PC-3 (cell line): ENCODE measurements around the gene YES1. TPM values are rescaled to one million over a fixed set of nuclear protein-coding genes. Genes with fewer than 3 reads are reported as not detected.

ENCODE experiments used
- ATAC-seq: fragments of 200-7000 bp; cut with Tn5 transposase; 2 replicates; pipeline ENCODE4 v1.9.1; 2020; ENCODE audit warnings: mild to moderate bottlenecking, moderate library complexity
- BruUV-seq: library from RNA; stranded (reverse); fragments of 400-500 nt; replicated peaks from 2 replicates; lab custom pipeline; 2021; lab: Mats Ljungman, UMichigan
- CTCF ChIA-PET: fragments of 300-600 bp; sonication (Branson Sonifier 250); formaldehyde crosslinking; loops from one replicate; lab custom pipeline; 2022; ENCODE audit warnings: antibody characterized with exemption; lab: Charles Lee
- POLR2A ChIA-PET: fragments of 300-600 bp; sonication (Branson Sonifier 250); formaldehyde crosslinking; loops from one replicate; lab custom pipeline; 2022; ENCODE audit warnings: antibody characterized with exemption; ENCODE audit not compliant: unreplicated experiment; lab: Charles Lee
- DNase-seq: peaks from one replicate; pipeline ENCODE4 v3.0.0-alpha.2; 2015
- H2AFZ ChIP-seq: fragments of 300-600 bp; sonication (generic); 2 replicates; pipeline ENCODE4 v1.6.0; 2016; ENCODE audit warnings: antibody characterized with exemption, low read length
- H3F3A ChIP-seq: fragments of 300-600 bp; sonication (generic); one replicate; pipeline ENCODE4 v1.6.0; 2017; ENCODE audit warnings: antibody characterized with exemption, low read length, control low read depth, mild to moderate bottlenecking; ENCODE audit not compliant: unreplicated experiment
- H3K27ac ChIP-seq: fragments of 300-600 bp; sonication (generic); 2 replicates; pipeline ENCODE4 v1.5.1; 2016; ENCODE audit warnings: mild to moderate bottlenecking, low read length
- H3K27me3 ChIP-seq: fragments of 300-600 bp; sonication (generic); 2 replicates; pipeline ENCODE4 v1.6.1; 2016; ENCODE audit warnings: low read length, mixed read lengths
- H3K36me3 ChIP-seq: fragments of 300-600 bp; sonication (generic); 2 replicates; pipeline ENCODE4 v1.6.1; 2016; ENCODE audit warnings: low read depth, mixed run types, low read length, mixed read lengths
- H3K4me1 ChIP-seq: fragments of 300-600 bp; sonication (generic); 2 replicates; pipeline ENCODE4 v1.5.1; 2016; ENCODE audit warnings: low read length; ENCODE audit not compliant: insufficient read depth
- H3K4me2 ChIP-seq: fragments of 300-600 bp; sonication (generic); 2 replicates; pipeline ENCODE4 v1.6.0; 2016; ENCODE audit warnings: low read length
- H3K4me3 ChIP-seq: fragments of 300-600 bp; sonication (generic); 2 replicates; pipeline ENCODE4 v1.5.1; 2016; ENCODE audit warnings: mild to moderate bottlenecking, low read length, mixed read lengths
- H3K79me2 ChIP-seq: fragments of 300-600 bp; sonication (generic); 2 replicates; pipeline ENCODE4 v1.6.1; 2017; ENCODE audit warnings: low read length, mixed read lengths
- H3K9ac ChIP-seq: fragments of 300-600 bp; sonication (generic); 2 replicates; pipeline ENCODE4 v1.6.0; 2016; ENCODE audit warnings: mild to moderate bottlenecking, low read length
- H3K9me2 ChIP-seq: fragments of 300-600 bp; sonication (generic); replicated peaks from 2 replicates; pipeline ENCODE4 v1.6.1; 2016; ENCODE audit warnings: mixed run types, low read length, mixed read lengths
- H3K9me3 ChIP-seq: fragments of 300-600 bp; sonication (generic); 2 replicates; pipeline ENCODE4 v1.6.1; 2016; ENCODE audit warnings: low read length, mixed read lengths
- H4K20me1 ChIP-seq: fragments of 300-600 bp; sonication (generic); 2 replicates; pipeline ENCODE4 v1.6.1; 2016; ENCODE audit warnings: low read length, mixed read lengths
- CTCF ChIP-seq: fragments of 300-600 bp; sonication (generic); conservative IDR thresholded peaks from 2 replicates; pipeline ENCODE4 v1.5.1; 2017; ENCODE audit warnings: antibody characterized with exemption, low read depth, mild to moderate bottlenecking, low read length
- EZH2 ChIP-seq: fragments of 300-600 bp; sonication (generic); IDR thresholded peaks from one replicate; pipeline ENCODE4 v1.6.1; 2017; ENCODE audit warnings: antibody characterized with exemption, mild to moderate bottlenecking, low read length; ENCODE audit not compliant: unreplicated experiment
- EZH2phosphoT487 ChIP-seq: fragments of 300-600 bp; sonication (generic); IDR thresholded peaks from 2 replicates; pipeline ENCODE4 v1.6.1; 2018; ENCODE audit warnings: mild to moderate bottlenecking, antibody characterized with exemption, low read length, borderline replicate concordance
- intact Hi-C: fragments of 100-400 bp; cut with micrococcal nuclease; formaldehyde crosslinking; loops from 2 replicates; pipeline ENCODE4 v1.9.0; 2023
- total RNA-seq: library from RNA; depleted of rRNA; stranded (reverse); fragments of >200 nt; gene quantifications from 2 replicates; pipeline ENCODE4 v1.2.3, GENCODE V29; 2014

YES1 gene
- total RNA-seq, 1 experiment from 2014 or later: 73.5 TPM

- Histone ChIP-seq H3F3A (peaks cover 17% of the 10 kb centered on the region), H3K27ac (peak overlapping the region; percentile 64; the same call in 1 of the 2 replicates), H3K4me2 (no peak overlapping the region), H3K9me3 (no peaks in the 10 kb centered on the region), H3K9me2 (no peaks in the 10 kb centered on the region), H3K9ac (no peak overlapping the region), H2AFZ (no peak overlapping the region), H3K4me3 (no peak overlapping the region), H3K36me3 (peaks cover 47% of the 10 kb centered on the region), H3K79me2 (no peaks in the 10 kb centered on the region), H4K20me1 (no peaks in the 10 kb centered on the region), H3K27me3 (no peaks in the 10 kb centered on the region), H3K4me1 (peaks cover 17% of the 10 kb centered on the region)
- BruUV-seq: no TSS peak
- POLR2A ChIA-PET: no interaction called here
- intact Hi-C loops: no loop called here
- CTCF ChIA-PET: no interaction called here
- no peak for ATAC-seq
- TF ChIP-seq EZH2phosphoT487: no peak
- no peak for TF ChIP-seq EZH2
- TF ChIP-seq CTCF: no peak
- DNase-seq: no peak
Observed at GRCh38 chr18:676736-677135, 135.3 kb downstream of the YES1 start.

- Histone ChIP-seq H3K9me3 (no peaks in the 10 kb centered on the region), H3K36me3 (peaks cover 48% of the 10 kb centered on the region), H3K9me2 (no peaks in the 10 kb centered on the region), H3K4me2 (no peak overlapping the region), H3K4me3 (no peak overlapping the region), H2AFZ (no peak overlapping the region), H3K27me3 (no peaks in the 10 kb centered on the region), H3K79me2 (no peaks in the 10 kb centered on the region), H3K27ac (no peak overlapping the region), H3K9ac (no peak overlapping the region), H4K20me1 (no peaks in the 10 kb centered on the region), H3K4me1 (peaks cover 17% of the 10 kb centered on the region), H3F3A (peaks cover 17% of the 10 kb centered on the region)
- no TSS peak for BruUV-seq
- intact Hi-C loops: no loop called here
- ATAC-seq (no peak), DNase-seq (no peak)
- TF ChIP-seq CTCF (no peak), EZH2phosphoT487 (no peak), EZH2 (no peak)
- CTCF ChIA-PET: no interaction called here
- POLR2A ChIA-PET: no interaction called here
Observed at GRCh38 chr18:676069-676468, 136.0 kb downstream of the YES1 start.

GRCh38 chr18:675307-675706 is 136.7 kb downstream of the YES1 start:
- H3K4me1 ChIP-seq: peaks cover 17% of the 10 kb centered on the region
- no TSS peak for BruUV-seq
- no peaks in the 10 kb centered on the region for H3K27me3 ChIP-seq
- no peaks in the 10 kb centered on the region for H3K9me2 ChIP-seq
- H3K79me2 ChIP-seq: no peaks in the 10 kb centered on the region
- no peak overlapping the region for H3K27ac ChIP-seq
- ATAC-seq (no peak), DNase-seq (no peak)
- H3K4me3 ChIP-seq: no peak overlapping the region
- H2AFZ ChIP-seq: no peak overlapping the region
- intact Hi-C loops: no loop called here
- 0 out of 2 replicates have a peak, but pooled peaks cover 6% of the 10 kb centered on the region for H4K20me1 ChIP-seq
- TF ChIP-seq EZH2 (no peak), EZH2phosphoT487 (no peak), CTCF (no peak)
- peaks cover 17% of the 10 kb centered on the region for H3F3A ChIP-seq
- CTCF ChIA-PET: no interaction called here
- no peak overlapping the region for H3K9ac ChIP-seq
- POLR2A ChIA-PET: no interaction called here
- H3K36me3 ChIP-seq: peaks cover 55% of the 10 kb centered on the region
- no peaks in the 10 kb centered on the region for H3K9me3 ChIP-seq
- H3K4me2 ChIP-seq: no peak overlapping the region
